MM.1S (cell line): Measurements from ENCODE around the gene IL1R1.
"Not testable (repeated sequence)": the region's sequence is repeated elsewhere in the genome, so short reads cannot be mapped to it uniquely, and the experiment has no call there.

Experiments used
- DNase-seq: peaks from one replicate; pipeline ENCODE4 v3.0.0-alpha.2; 2015
- H2AFZ ChIP-seq: fragments of 300-600 bp; sonication (generic); 2 replicates; pipeline ENCODE4 v1.6.0; 2016; ENCODE audit warnings: antibody characterized with exemption, low read length
- H3F3A ChIP-seq: fragments of 300-600 bp; sonication (generic); 2 replicates; pipeline ENCODE4 v1.6.1; 2016; ENCODE audit warnings: mild to moderate bottlenecking, antibody characterized with exemption, low read length, moderate library complexity, mixed read lengths; ENCODE audit not compliant: insufficient read depth
- H3K27ac ChIP-seq: fragments of 300-600 bp; sonication (generic); 2 replicates; pipeline ENCODE4 v1.5.1; 2016; ENCODE audit warnings: mild to moderate bottlenecking, low read length
- H3K27me3 ChIP-seq: fragments of 300-600 bp; sonication (generic); replicated peaks from 2 replicates; pipeline ENCODE4 v1.6.0; 2016; ENCODE audit warnings: low read length; ENCODE audit not compliant: insufficient read depth
- H3K36me3 ChIP-seq: fragments of 300-600 bp; sonication (generic); replicated peaks from 2 replicates; pipeline ENCODE4 v1.6.1; 2016; ENCODE audit warnings: mild to moderate bottlenecking, low read length, mixed read lengths; ENCODE audit not compliant: insufficient read depth
- H3K4me1 ChIP-seq: fragments of 300-600 bp; sonication (generic); 2 replicates; pipeline ENCODE4 v1.6.1; 2016; ENCODE audit warnings: low read length, mixed read lengths
- H3K4me2 ChIP-seq: fragments of 300-600 bp; sonication (generic); 2 replicates; pipeline ENCODE4 v1.6.0; 2016; ENCODE audit warnings: low read depth, low read length
- H3K4me3 ChIP-seq: fragments of 300-600 bp; sonication (generic); 2 replicates; pipeline ENCODE4 v1.5.1; 2016; ENCODE audit warnings: low read length, mixed read lengths
- H3K79me2 ChIP-seq: fragments of 300-600 bp; sonication (generic); 2 replicates; pipeline ENCODE4 v1.6.1; 2016; ENCODE audit warnings: mixed run types, low read length, mixed read lengths
- H3K9ac ChIP-seq: fragments of 300-600 bp; sonication (generic); 2 replicates; pipeline ENCODE4 v1.6.1; 2016; ENCODE audit warnings: low read length, mixed read lengths
- H3K9me2 ChIP-seq: fragments of 300-600 bp; sonication (generic); replicated peaks from 2 replicates; pipeline ENCODE4 v1.6.1; 2016; ENCODE audit warnings: mild to moderate bottlenecking, low read length, mixed read lengths; ENCODE audit not compliant: insufficient read depth
- H3K9me3 ChIP-seq: fragments of 300-600 bp; sonication (generic); replicated peaks from 2 replicates; pipeline ENCODE4 v1.6.1; 2016; ENCODE audit warnings: mild to moderate bottlenecking, low read length, mixed read lengths; ENCODE audit not compliant: insufficient read depth
- H4K20me1 ChIP-seq: fragments of 300-600 bp; sonication (generic); 2 replicates; pipeline ENCODE4 v1.6.1; 2016; ENCODE audit warnings: mild to moderate bottlenecking, low read length, moderate library complexity, mixed read lengths; ENCODE audit not compliant: insufficient read depth
- CTCF ChIP-seq: fragments of 300-600 bp; sonication (generic); IDR thresholded peaks from 2 replicates; pipeline ENCODE4 v1.5.1; 2016; ENCODE audit warnings: antibody characterized with exemption, low read length, mixed read lengths
- EZH2 ChIP-seq: fragments of 300-600 bp; sonication (generic); optimal IDR thresholded peaks from 2 replicates; pipeline ENCODE3; 2017; ENCODE audit warnings: low read depth, mild to moderate bottlenecking, antibody characterized with exemption, low read length, mixed read lengths
- EZH2phosphoT487 ChIP-seq: fragments of 300-600 bp; sonication (generic); IDR thresholded peaks from 2 replicates; pipeline ENCODE4 v1.6.1; 2018; ENCODE audit warnings: antibody characterized with exemption, low read length

IL1R1 gene

GRCh38 chr2:102120701-102121159 is 21.8 kb upstream of the IL1R1 start:
- Histone ChIP-seq H3K9ac (no peak overlapping the region), H3K4me2 (no peak overlapping the region), H3K27me3 (no peaks in the 10 kb centered on the region), H3K9me3 (no peaks in the 10 kb centered on the region), H3K36me3 (no peaks in the 10 kb centered on the region), H3K79me2 (no peaks in the 10 kb centered on the region), H4K20me1 (no peaks in the 10 kb centered on the region), H3K4me3 (no peak overlapping the region), H3K4me1 (no peaks in the 10 kb centered on the region), H3F3A (no peaks in the 10 kb centered on the region), H3K27ac (no peak overlapping the region), H2AFZ (no peak overlapping the region), H3K9me2 (no peaks in the 10 kb centered on the region)
- DNase-seq: no peak
- TF ChIP-seq CTCF (no peak), EZH2phosphoT487 (no peak), EZH2 (no peak)

GRCh38 chr2:102122115-102122514 is 20.4 kb upstream of the IL1R1 start:
- Histone ChIP-seq H3K4me2 (no peak overlapping the region), H3K4me3 (no peak overlapping the region), H3K4me1 (no peaks in the 10 kb centered on the region), H3K27me3 (no peaks in the 10 kb centered on the region), H3K9me2 (no peaks in the 10 kb centered on the region), H3K9ac (no peak overlapping the region), H3K9me3 (no peaks in the 10 kb centered on the region), H3K79me2 (no peaks in the 10 kb centered on the region), H2AFZ (no peak overlapping the region), H3K36me3 (no peaks in the 10 kb centered on the region), H3F3A (no peaks in the 10 kb centered on the region), H3K27ac (no peak overlapping the region), H4K20me1 (no peaks in the 10 kb centered on the region)
- DNase-seq: no peak
- TF ChIP-seq CTCF (no peak), EZH2phosphoT487 (no peak), EZH2 (no peak)

- Histone ChIP-seq H3K9me3 (no peaks in the 10 kb centered on the region), H3K9me2 (no peaks in the 10 kb centered on the region), H3K79me2 (no peaks in the 10 kb centered on the region), H3K4me3 (no peak overlapping the region), H3K4me2 (no peak overlapping the region), H3F3A (no peaks in the 10 kb centered on the region), H3K4me1 (no peaks in the 10 kb centered on the region), H3K9ac (no peak overlapping the region), H4K20me1 (no peaks in the 10 kb centered on the region), H3K27ac (no peak overlapping the region), H3K27me3 (no peaks in the 10 kb centered on the region), H3K36me3 (no peaks in the 10 kb centered on the region), H2AFZ (no peak overlapping the region)
- TF ChIP-seq EZH2phosphoT487 (no peak), CTCF (no peak), EZH2 (no peak)
- DNase-seq: no peak
These were observed 19.6 kb upstream of the IL1R1 start for GRCh38 chr2:102122909-102123308.

- not testable (repeated sequence) for H3K4me2 ChIP-seq, H3K9me2 ChIP-seq, H4K20me1 ChIP-seq, H3K27me3 ChIP-seq, H3K4me1 ChIP-seq, H3K36me3 ChIP-seq, H3K79me2 ChIP-seq, H3K9me3 ChIP-seq, H3K27ac ChIP-seq, DNase-seq, H3F3A ChIP-seq, H3K4me3 ChIP-seq, H3K9ac ChIP-seq, H2AFZ ChIP-seq
These were observed 18.1 kb upstream of the IL1R1 start for GRCh38 chr2:102124421-102124820.
